WI38 (cell line): Measurements from ENCODE around the gene ANKRD2.

Experiments
- H3K4me3 ChIP-seq: 2 replicates; pipeline ENCODE4 v1.5.1; 2011; ENCODE audit warnings: low read depth, mild to moderate bottlenecking, control low read depth, low read length
- TF ChIP-seq, protein P1 (sequence below): IDR thresholded peaks from 2 replicates; pipeline ENCODE4 v1.5.1; 2012; ENCODE audit warnings: low read depth, mild to moderate bottlenecking, control low read depth, low read length

The ANKRD2 gene

DNA sequence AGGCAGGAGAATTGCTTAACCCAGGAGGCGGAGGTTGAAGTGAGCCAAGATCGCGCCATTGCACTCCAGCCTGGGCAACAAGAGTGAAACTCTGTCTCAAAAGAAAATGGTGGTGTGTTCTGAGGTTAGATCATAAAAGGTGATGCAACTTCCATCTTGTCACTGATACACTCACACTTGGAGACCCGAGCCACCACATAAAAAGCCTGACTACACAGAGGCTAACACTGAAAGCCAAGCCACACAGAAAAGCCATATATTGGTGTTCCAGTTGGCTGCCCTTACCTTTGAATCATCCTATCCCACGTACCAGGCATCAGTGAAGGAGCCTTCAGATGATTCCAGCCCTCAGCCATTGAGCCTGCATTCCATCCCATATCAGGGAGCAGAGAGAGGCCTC, 56.7 kb downstream of the ANKRD2 start:
- H3K4me3 ChIP-seq = no peak overlapping the region
- TF ChIP-seq, protein P1, sequence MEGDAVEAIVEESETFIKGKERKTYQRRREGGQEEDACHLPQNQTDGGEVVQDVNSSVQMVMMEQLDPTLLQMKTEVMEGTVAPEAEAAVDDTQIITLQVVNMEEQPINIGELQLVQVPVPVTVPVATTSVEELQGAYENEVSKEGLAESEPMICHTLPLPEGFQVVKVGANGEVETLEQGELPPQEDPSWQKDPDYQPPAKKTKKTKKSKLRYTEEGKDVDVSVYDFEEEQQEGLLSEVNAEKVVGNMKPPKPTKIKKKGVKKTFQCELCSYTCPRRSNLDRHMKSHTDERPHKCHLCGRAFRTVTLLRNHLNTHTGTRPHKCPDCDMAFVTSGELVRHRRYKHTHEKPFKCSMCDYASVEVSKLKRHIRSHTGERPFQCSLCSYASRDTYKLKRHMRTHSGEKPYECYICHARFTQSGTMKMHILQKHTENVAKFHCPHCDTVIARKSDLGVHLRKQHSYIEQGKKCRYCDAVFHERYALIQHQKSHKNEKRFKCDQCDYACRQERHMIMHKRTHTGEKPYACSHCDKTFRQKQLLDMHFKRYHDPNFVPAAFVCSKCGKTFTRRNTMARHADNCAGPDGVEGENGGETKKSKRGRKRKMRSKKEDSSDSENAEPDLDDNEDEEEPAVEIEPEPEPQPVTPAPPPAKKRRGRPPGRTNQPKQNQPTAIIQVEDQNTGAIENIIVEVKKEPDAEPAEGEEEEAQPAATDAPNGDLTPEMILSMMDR = no peak

DNA sequence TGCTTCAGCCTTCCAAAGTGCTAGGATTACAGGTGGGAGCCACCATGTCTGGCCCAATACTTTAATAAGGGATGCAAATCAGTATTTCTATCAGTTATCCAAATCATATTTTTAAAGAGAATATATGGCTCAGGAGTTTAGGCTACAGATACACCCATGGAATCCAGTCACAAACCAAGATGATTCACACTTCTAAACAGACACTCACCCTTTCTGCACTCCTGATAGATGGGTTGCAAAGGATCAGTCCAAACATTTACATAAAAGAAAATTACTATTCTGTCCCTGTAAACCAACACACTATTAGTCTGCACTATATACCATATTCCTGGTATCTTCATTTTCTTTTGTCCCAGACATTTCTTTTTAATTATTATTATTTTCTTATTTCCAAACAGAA, 58.5 kb downstream of the ANKRD2 start:
- TF ChIP-seq, protein P1 = no peak
- no peak overlapping the region for H3K4me3 ChIP-seq

DNA sequence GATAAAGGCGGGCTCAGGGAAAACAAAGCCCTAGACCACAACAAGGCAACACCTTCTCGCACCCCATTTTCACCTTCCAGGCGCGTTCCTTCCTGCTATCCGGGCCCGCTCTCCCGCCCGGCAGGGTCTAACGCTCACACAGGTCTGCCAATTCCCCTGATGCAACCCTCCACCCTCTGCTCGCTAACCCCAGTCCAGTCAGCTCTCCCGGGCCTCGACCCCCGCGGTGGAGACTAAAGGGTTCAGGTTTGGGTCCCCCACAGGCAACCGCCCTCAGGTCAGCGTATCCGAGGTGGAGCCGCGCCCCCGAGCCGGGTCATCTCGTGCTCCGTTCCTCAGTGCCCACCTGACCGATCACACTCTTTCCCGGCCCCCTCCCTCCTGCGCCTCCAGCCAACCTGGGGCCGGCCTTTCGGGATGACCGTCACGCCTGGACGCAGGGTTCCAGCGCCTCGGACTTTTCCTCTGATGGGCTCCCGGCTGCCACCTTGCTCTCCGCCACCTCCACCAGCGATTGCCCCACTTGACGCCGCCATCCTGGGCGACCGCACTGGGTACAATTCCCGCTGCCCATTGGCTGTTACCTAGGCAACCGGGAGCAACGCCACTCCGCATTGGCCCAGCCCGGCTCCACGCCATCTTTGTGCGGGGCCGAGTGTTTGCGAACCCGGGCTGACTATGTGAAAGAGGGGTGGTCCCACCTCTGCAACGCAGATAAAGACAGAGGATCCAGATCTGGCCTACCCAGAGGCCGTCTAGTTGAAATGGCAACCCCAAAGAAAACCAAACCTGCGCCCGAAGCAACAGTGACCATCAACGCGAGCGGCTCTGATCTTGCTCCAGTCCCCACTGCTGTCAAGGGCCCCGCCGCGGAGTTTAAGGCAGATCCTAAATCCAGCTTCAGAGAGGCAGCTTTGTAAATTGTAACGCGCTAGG, 60.6 kb downstream of the ANKRD2 start, which contains the start of gene MORN4:
Gene MORN4, minus strand, starts transcription at position 552 of the 936 bp plus-strand sequence. CDS start 13,847 bp downstream, outside the sequence.
- TF ChIP-seq, protein P1 = no peak
- peak within 1 kb of the TSS; percentile 82 for H3K4me3 ChIP-seq
